Hepatocyte (in vitro differentiated cells): ENCODE results near the gene ANKRD11.

Experiments used
- CTCF ChIP-seq: fragments of 200-600 bp; sonication (generic); IDR thresholded peaks from 2 replicates; pipeline ENCODE4 v1.5.1; 2016; ENCODE audit warnings: antibody characterized with exemption, mild to moderate bottlenecking; ENCODE audit not compliant: poor library complexity
- EZH2 ChIP-seq: fragments of 200-600 bp; sonication (generic); IDR thresholded peaks from 2 replicates; pipeline ENCODE4 v1.6.1; 2016; ENCODE audit warnings: antibody characterized with exemption, mild to moderate bottlenecking, borderline replicate concordance

GRCh38 chr16:89256651-89257254, 233.6 kb downstream of the ANKRD11 start:
- TF ChIP-seq CTCF (no peak), EZH2 (no peak)
